HepG2 (cell line): Measurements from ENCODE around the gene PRCP.
"Not testable (repeated sequence)": the region's sequence is repeated elsewhere in the genome, so short reads cannot be mapped to it uniquely, and the experiment has no call there.

Source experiments
- FOXK2 ChIP-seq: fragments of 450-650 bp; IDR thresholded peaks from 2 replicates; pipeline ENCODE4 v1.6.1; 2016
- FOXM1 ChIP-seq: sonication (generic); formaldehyde crosslinking; IDR thresholded peaks from 2 replicates; pipeline ENCODE4 v1.5.0; 2020; ENCODE audit warnings: missing genetic modification reagents
- HNRNPUL1 ChIP-seq: fragments of 200-400 bp; formaldehyde crosslinking; IDR thresholded peaks from 2 replicates; pipeline ENCODE4 v1.6.1; 2017; ENCODE audit warnings: low read depth, mild to moderate bottlenecking, low read length, moderate library complexity
- POLR2A ChIP-seq, 2 experiments: IDR thresholded peaks; 2 replicates each; pipeline ENCODE4 v1.6.1; 2011; ENCODE audit warnings: low read depth in 2 of 2, low read length in 2 of 2, mild to moderate bottlenecking in 1 of 2, moderate library complexity in 1 of 2; ENCODE audit not compliant: insufficient read depth in 1 of 2
- RFX5 ChIP-seq: IDR thresholded peaks from 2 replicates; pipeline ENCODE4 v1.6.1; 2011; ENCODE audit warnings: low read depth, low read length, improper control_type of control experiment
- SUZ12 ChIP-seq: fragments of 150-350 bp; IDR thresholded peaks from 2 replicates; pipeline ENCODE4 v1.6.1; 2014; ENCODE audit warnings: low read depth, low read length
- ZFP1 ChIP-seq: IDR thresholded peaks from 2 replicates; pipeline ENCODE4 v1.6.1; 2016
- ZNF446 ChIP-seq: sonication (generic); formaldehyde crosslinking; IDR thresholded peaks from 2 replicates; pipeline ENCODE4 v1.5.0; 2020; ENCODE audit warnings: mild to moderate bottlenecking, missing genetic modification reagents
- TF ChIP-seq, protein P1 (sequence below): sonication (generic); formaldehyde crosslinking; IDR thresholded peaks from 2 replicates; pipeline ENCODE4 v1.4.0; 2020; ENCODE audit warnings: missing genetic modification reagents, mild to moderate bottlenecking, borderline replicate concordance
- TF ChIP-seq, protein P2 (sequence below): sonication (generic); formaldehyde crosslinking; IDR thresholded peaks from 2 replicates; pipeline ENCODE4 v1.8.0; 2022; ENCODE audit warnings: missing genetic modification reagents, mild to moderate bottlenecking, borderline replicate concordance
- TF ChIP-seq, protein P3 (sequence below): sonication (generic); formaldehyde crosslinking; IDR thresholded peaks from 2 replicates; pipeline ENCODE4 v1.8.1; 2023; ENCODE audit warnings: missing genetic modification reagents, mild to moderate bottlenecking, borderline replicate concordance
- TF ChIP-seq, protein P4 (sequence below): sonication (generic); formaldehyde crosslinking; IDR thresholded peaks from 2 replicates; pipeline ENCODE4 v1.4.0; 2020; ENCODE audit warnings: missing genetic modification reagents

DNA sequence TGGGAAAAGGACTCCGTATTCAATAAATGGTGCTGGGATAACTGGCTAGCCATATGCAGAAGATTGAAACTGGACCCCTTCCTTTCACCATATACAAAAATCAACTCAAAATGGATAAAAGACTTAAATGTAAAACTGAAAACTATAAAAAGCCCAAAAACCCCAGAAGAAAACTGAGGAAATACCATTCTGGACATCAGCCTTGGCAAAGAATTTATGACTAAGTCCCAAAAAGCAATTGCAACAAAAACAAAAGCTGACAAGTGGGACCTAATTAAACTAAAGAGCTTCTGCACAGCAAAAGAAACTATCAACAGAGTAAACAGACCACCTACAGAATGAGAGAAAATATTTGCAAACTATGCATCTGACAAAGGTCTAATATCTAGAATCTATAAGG is 45.3 kb downstream of the PRCP start:
- TF ChIP-seq RFX5; FOXM1; FOXK2; ZNF446; POLR2A (IDR thresholded peaks at IDR 0.05; ENCODE audit: insufficient read depth in 1 of 2, low read depth in 2 of 2, low read length in 2 of 2); ZFP1 (CRISPR knock-in tag); HNRNPUL1; SUZ12: not testable (repeated sequence)
- TF ChIP-seq, protein P1, sequence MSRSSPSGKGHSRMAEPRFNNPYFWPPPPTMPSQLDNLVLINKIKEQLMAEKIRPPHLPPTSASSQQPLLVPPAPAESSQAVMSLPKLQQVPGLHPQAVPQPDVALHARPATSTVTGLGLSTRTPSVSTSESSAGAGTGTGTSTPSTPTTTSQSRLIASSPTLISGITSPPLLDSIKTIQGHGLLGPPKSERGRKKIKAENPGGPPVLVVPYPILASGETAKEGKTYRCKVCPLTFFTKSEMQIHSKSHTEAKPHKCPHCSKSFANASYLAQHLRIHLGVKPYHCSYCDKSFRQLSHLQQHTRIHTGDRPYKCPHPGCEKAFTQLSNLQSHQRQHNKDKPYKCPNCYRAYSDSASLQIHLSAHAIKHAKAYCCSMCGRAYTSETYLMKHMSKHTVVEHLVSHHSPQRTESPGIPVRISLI (CRISPR knock-in tag): not testable (repeated sequence)
- TF ChIP-seq, protein P2, sequence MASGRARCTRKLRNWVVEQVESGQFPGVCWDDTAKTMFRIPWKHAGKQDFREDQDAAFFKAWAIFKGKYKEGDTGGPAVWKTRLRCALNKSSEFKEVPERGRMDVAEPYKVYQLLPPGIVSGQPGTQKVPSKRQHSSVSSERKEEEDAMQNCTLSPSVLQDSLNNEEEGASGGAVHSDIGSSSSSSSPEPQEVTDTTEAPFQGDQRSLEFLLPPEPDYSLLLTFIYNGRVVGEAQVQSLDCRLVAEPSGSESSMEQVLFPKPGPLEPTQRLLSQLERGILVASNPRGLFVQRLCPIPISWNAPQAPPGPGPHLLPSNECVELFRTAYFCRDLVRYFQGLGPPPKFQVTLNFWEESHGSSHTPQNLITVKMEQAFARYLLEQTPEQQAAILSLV (CRISPR knock-in tag): not testable (repeated sequence)
- TF ChIP-seq, protein P3, sequence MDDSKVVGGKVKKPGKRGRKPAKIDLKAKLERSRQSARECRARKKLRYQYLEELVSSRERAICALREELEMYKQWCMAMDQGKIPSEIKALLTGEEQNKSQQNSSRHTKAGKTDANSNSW: not testable (repeated sequence)
- TF ChIP-seq, protein P4, sequence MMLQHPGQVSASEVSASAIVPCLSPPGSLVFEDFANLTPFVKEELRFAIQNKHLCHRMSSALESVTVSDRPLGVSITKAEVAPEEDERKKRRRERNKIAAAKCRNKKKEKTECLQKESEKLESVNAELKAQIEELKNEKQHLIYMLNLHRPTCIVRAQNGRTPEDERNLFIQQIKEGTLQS (CRISPR knock-in tag): not testable (repeated sequence)
